GM12891 (cell line): Measurements from ENCODE around the gene HECTD4.

Experiments used
- PAX5 ChIP-seq: IDR thresholded peaks from 2 replicates; pipeline ENCODE4 v1.6.1; 2011; ENCODE audit warnings: low read length, moderate library complexity, mild to moderate bottlenecking; ENCODE audit not compliant: insufficient read depth, severe bottlenecking
- POLR2A ChIP-seq: IDR thresholded peaks from 2 replicates; pipeline ENCODE4 v1.6.1; 2011; ENCODE audit warnings: low read depth, low read length, control low read depth
- POLR2AphosphoS5 ChIP-seq: IDR thresholded peaks from 2 replicates; pipeline ENCODE4 v1.6.1; 2011; ENCODE audit warnings: low read depth, low read length, control low read depth
- POU2F2 ChIP-seq: IDR thresholded peaks from 2 replicates; pipeline ENCODE4 v1.6.1; 2011; ENCODE audit warnings: low read depth, mild to moderate bottlenecking, control low read depth, low read length, moderate library complexity
- TAF1 ChIP-seq: IDR thresholded peaks from 2 replicates; pipeline ENCODE4 v1.6.1; 2011; ENCODE audit warnings: low read depth, low read length, control low read depth

GRCh38 chr12:112424126-112424525 is 41.9 kb upstream of the HECTD4 start:
- TF ChIP-seq POLR2AphosphoS5 (no peak), POLR2A (no peak), TAF1 (no peak), POU2F2 (no peak), PAX5 (no peak)
